ENCODE measurements around the gene FAM180A.

- TF ChIP-seq, protein P1, sequence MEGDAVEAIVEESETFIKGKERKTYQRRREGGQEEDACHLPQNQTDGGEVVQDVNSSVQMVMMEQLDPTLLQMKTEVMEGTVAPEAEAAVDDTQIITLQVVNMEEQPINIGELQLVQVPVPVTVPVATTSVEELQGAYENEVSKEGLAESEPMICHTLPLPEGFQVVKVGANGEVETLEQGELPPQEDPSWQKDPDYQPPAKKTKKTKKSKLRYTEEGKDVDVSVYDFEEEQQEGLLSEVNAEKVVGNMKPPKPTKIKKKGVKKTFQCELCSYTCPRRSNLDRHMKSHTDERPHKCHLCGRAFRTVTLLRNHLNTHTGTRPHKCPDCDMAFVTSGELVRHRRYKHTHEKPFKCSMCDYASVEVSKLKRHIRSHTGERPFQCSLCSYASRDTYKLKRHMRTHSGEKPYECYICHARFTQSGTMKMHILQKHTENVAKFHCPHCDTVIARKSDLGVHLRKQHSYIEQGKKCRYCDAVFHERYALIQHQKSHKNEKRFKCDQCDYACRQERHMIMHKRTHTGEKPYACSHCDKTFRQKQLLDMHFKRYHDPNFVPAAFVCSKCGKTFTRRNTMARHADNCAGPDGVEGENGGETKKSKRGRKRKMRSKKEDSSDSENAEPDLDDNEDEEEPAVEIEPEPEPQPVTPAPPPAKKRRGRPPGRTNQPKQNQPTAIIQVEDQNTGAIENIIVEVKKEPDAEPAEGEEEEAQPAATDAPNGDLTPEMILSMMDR (IDR thresholded peaks at IDR 0.05): no peak
- no peak for TF ChIP-seq YY1 (IDR thresholded peaks at IDR 0.05; ENCODE audit: low read depth)
Measured at GRCh38 chr7:135729230-135729629, 19.4 kb downstream of the FAM180A start.
